Adipose tissue (tissue), 3 donors: ENCODE results near the gene TFDP2. TPM values are rescaled to one million over a fixed set of nuclear protein-coding genes. Genes with fewer than 3 reads are reported as not detected.
"Not testable (repeated sequence)": the region's sequence is repeated elsewhere in the genome, so short reads cannot be mapped to it uniquely, and the experiment has no call there.

ENCODE experiments used
- H3K27ac ChIP-seq: one replicate; pipeline ENCODE4 v1.5.1; 2013; ENCODE audit warnings: low read depth, low read length
- WGBS, 3 donors: extraction: QIAGEN DNeasy Blood & Tissue Kit; methylation state at CpG; one replicate each; pipeline ENCODE4 v1.1.7; 2013; 5-methylcytosine and 5-hydroxymethylcytosine counted together
- polyA plus RNA-seq, 3 donors: library from polyadenylated mRNA; stranded (reverse); fragments of 200-250 nt; gene quantifications; one replicate each; pipeline ENCODE4 v1.2.3, GENCODE V29; 2013
- donor health status: healthy with polysubstance abuse.
- donor health status: Bipolar disorder and iron deficiency.
- donor health status: healthy.

Gene TFDP2
- polyA plus RNA-seq, 3 donors, result 6.7 to 22.6 (median 19.7) TPM

DNA sequence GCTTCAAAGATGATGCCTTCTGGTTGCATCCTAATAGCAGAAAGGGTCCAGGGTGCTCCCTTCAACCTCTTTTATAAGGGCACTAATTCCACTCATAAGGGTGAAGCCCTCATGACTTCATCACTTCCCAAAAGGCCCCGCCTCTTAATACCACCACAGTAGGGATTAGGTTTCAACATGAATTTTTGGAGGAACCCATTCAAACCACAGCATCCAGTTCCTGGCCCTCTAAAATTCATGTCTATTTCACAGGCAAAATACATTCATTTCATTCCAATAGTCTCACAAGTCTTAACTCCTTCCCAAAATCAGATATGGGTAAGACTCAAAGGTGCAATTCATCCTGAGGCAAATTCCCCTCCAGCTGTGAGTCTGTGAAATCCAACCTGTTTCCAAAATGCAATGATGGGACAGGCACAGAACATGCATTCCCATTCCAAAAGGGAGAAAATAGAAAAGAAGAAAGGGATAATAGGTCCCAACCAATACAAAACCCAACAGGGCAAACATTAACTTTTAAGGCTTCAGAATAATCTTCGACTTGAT is 148.9 kb downstream of the TFDP2 start:
- 93 to 98% (median 96%) methylated on average over 2 of the region's 2 CpGs for WGBS, 3 donors
- no peak overlapping the region for H3K27ac ChIP-seq

DNA sequence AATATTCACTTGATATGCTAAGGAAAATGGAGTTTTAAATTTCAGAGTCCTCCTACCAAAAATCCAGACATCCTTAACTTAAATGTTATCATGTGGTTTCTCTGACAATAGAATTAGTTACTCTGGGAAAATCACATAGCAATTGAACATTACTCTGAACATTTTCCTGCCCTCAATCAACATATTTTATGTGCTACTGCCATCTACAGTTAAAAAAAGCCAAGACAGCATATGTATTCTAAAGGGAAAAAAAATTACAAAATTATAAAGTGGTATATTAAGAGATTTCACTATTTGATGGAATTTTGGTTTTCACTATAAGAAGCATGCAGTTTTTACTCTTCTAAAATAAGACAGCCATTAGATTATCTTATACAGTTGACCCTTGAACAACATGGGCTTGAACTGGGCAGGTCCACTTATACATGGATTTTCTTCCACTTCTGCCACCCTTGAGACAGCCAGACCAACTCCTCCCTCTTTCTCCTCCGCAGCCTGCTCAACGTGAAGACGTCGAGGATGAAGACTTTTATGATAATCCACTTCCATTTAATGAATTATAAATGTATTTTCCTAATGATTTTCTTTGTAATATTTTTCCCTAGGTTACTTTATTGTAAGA is 150.6 kb downstream of the TFDP2 start:
- WGBS, 3 donors, result 69 to 77% (median 77%) methylated on average over 4 of the region's 4 CpGs
- H3K27ac ChIP-seq, result no peak overlapping the region

DNA sequence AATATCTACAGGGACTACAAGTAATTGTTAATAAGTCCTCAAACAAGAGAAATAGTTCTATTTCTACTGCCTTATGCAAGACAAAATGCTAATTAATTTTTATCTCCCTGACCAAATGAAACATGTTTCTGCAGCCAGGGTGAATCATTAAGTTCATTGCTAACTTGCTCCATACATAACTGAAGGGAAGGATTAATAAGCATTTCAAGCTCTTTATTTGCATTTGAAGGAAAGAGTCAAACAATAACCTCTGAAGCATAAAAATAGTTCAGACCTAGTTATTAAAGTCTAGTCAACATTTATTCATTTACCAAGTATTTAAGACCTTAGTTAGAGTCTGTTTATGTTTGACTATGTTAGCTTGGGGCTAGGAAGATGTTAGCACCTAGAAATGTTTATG is 152.9 kb downstream of the TFDP2 start:
- no peak overlapping the region for H3K27ac ChIP-seq

DNA sequence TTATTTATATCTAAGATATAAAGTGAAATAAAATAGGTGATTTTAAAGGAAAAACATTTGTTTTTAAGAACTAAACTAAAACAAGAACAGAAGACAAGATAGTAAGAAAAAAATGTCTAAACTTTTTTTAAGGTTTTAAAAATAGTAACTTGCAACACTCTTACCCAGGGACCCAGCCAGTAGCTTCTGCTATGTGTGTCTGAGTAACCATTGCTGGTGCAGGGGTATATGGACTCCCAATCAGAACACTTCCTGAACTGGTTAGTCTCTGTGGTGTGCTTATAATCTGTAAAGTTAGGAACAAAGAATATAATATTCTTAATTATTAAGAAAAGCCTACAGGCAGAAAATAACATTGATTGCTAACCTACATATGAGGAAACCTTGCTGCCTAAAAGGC is 154.5 kb downstream of the TFDP2 start:
- no peak overlapping the region for H3K27ac ChIP-seq

DNA sequence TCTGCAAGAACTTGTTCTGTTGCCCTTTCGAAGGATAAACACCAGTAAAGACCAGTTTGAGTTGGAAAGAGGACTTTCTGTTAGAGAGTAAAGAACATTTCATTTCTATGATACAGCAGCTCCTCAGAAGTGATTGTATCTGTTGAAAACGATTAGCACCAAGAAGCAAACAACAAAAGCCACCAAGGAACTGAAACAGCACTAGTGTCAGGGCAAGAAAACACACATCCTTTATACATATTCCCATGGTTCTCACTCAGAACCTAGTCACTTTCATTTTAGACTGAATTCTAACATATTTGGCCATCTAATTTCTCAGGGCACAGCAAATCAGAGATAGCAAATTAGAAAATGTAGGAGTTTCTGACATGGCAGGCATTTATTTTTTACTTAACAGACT is 156.8 kb downstream of the TFDP2 start:
- H3K27ac ChIP-seq, result no peak overlapping the region
- WGBS, 3 donors, result 78 to 94% (median 78%) methylated on average over 2 of the region's 2 CpGs

DNA sequence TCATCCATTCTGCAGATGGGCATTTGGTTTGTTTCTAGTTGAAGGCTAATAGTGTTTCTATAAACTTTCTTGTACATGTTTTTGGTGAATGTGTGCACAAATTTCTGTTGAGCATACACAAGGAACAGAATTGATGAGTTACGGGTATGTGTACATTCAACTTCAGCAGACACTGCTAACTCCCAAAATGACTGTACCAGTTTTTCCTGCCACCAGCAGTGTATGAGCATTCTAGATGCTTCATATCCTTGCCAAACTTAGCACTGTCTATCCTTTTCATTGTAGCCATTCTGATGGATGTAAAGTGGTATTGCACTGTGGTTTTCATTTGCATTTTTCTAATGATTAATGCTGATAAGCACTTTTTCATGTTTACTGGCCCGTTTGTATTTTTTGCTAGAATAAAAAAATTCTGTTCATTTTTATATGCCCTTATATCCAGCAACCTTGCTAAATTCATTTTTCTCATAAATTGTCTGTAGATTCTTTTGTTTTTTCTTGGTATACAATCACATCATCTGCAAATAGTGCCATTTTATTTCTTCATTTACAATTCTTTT is 162.7 kb downstream of the TFDP2 start:
- no peak overlapping the region for H3K27ac ChIP-seq
- 76 to 84% (median 78%) methylated on average over 2 of the region's 2 CpGs for WGBS, 3 donors

DNA sequence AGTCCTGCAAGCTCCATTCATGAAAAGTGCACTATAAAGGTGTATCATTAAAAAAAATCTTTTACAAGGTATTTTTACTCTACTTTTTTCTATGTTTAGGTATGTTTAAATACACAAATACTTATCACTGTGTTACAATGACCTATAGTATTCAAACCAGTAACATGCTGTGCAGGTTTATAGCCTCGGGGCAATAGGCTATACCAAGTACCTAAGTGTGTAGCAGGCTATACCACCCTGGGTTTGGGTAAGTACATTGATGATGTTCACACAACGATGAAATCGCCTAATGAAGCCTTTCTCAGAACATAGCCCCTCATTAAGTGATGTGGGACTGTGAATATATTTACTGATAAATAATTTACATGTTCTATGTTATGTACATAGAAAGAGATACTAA is 168.3 kb downstream of the TFDP2 start:
- H3K27ac ChIP-seq, result no peak overlapping the region
- 93 to 96% (median 96%) methylated on average over 3 of the region's 3 CpGs for WGBS, 3 donors

DNA sequence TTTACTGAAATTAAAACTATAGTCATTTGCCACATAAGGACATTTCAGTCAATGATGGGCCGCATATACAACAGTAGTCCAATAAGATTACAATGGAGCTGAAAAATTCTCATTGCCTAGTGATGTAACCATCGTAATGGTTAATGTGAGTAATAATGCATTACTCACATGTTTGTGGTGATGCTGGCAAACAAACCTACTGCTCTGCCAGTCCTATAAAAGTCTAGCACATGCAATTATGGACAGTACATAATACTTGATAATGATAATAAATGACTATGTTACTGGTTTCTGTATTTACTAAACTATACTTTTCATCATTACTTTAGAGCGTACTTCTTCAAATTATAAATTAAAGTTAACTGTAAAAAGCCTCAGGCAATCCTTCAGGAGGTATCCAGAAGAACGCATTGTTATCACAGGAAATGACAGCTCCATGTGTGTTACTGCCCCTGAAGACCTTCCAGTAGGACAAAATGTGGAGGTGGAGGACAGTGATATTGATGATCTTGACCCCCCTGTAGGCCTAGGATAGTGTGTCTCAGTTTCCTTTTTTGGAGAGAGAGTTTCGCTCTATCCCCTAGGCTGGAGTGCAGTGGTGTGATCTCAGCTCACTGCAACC is 170.2 kb downstream of the TFDP2 start:
- no peak overlapping the region for H3K27ac ChIP-seq
- 91 to 94% (median 91%) methylated on average over 5 of the region's 5 CpGs for WGBS, 3 donors

DNA sequence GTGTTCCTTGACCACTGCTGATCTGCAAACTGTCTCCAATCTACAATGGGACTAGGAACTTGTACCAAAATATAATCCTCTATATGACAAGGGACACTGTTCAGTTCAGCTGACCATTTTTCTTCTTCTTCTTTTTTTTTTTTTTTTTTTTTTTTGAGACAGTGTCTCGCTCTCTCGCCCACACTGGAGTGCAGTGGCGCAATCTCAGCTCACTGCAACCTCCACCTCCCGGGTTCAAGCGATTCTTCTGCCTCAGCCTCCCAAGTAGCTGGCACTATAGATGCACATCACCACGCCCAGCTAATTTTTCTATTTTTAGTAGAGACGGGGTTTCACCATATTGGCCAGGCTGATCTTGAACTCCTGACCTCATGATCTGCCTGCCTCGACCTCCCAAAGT is 174.6 kb downstream of the TFDP2 start:
- not testable (repeated sequence) for H3K27ac ChIP-seq
- WGBS, 3 donors, result 85 to 98% (median 93%) methylated on average over 8 of the region's 8 CpGs

DNA sequence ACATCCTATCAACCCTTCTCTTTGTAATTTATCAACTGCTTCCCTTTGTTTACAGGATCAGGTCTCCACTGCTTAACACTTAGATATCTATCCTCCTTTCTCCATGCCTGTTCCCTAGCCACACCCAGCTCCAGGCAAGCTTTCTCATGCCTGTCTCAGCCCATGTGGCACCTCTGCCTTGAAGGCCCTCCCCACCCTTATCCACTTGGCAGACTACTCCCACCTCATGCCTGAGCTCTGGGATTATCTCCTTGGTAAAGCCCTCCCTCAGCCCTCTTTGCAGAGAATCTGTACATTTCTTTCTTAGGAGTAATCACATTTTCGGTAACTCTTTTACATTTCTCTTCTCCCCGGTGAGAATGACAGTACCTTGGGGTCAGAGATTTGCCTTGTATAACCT is 176.9 kb downstream of the TFDP2 start:
- no peak overlapping the region for H3K27ac ChIP-seq
- WGBS, 3 donors, result 74 to 96% (median 85%) methylated on average over 2 of the region's 2 CpGs

DNA sequence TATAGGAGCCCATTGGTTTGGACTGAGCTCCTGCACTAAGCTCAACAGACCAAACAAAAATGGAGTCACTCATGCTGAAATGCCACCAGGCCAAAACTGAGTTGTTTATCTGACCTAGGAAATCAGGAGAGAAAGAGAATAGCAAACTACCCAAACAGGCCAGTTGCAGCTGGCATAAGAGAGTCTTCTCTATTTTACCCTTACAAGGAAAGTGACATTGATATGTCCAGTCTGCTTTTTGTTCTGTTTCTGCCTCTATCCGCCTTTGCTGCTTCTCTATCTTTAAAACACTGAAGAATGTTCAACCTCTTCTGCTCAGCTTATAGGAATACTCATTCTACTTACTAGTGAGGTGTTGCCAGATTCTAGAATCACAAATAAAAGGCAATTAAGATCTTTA is 177.8 kb downstream of the TFDP2 start:
- WGBS, 3 donors, result 89 to 95% (median 93%) methylated on average over 1 of the region's 1 CpG
- no peak overlapping the region for H3K27ac ChIP-seq

DNA sequence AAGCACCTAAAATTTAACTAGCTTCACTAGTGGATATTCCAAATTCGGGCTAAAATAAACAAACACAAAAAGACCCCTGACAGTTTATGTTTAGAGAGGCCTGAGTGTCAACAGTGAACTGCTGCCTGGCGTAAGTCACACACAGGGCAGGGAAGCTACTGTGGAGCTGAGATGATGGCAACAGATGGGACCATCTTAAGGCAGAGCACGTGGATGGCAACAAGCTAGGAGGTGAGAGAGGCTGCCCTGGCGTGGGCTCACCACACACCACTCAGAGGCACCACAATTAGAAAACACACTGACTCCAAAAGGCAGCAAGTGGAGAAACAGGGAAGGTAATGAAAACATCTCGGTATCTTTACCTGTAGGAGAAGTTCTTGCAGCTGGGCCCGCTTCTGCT is 179.6 kb downstream of the TFDP2 start:
- WGBS, 3 donors, result 89 to 93% (median 92%) methylated on average over 6 of the region's 6 CpGs
- H3K27ac ChIP-seq, result no peak overlapping the region

DNA sequence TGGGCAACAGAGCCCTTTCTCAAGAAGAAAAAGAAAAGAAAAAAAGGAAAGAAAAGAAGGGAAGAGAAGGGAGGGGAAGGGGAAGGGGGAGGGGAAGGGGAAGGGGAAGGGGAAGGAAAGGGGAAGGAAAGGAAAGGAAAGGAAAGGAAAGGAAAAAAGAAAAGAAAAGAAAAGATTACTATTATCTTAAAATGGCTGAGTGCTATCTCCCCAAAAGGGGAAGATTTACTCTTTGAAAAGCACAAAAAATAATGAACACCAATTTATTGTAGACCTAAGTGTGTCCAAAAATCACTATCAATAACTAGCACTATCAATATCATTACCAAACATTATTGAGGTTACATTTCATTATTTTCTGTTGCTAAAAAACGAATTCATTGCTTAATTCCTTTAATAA is 183.9 kb downstream of the TFDP2 start:
- 63 to 89% (median 82%) methylated on average over 1 of the region's 1 CpG for WGBS, 3 donors
- no peak overlapping the region for H3K27ac ChIP-seq

DNA sequence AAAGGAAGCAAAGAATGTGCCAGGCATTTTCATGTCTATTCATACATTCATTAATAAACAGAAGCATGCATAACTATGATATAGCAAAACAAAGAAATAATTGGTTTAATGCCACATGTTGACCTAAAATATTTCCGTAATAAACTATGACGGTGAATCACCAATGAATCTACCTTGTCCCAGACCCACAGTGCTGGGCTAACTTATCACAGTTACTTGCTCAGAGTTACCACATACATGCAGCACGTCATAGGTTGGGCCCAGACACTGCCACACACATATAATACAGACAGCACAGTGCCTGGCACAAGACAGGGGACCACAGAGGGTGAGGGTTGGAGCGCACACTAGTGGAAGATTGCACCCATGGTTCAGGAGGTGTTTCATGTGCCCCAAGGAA is 186.0 kb downstream of the TFDP2 start:
- H3K27ac ChIP-seq, result no peak overlapping the region
- WGBS, 3 donors, result 86 to 92% (median 90%) methylated on average over 4 of the region's 4 CpGs

DNA sequence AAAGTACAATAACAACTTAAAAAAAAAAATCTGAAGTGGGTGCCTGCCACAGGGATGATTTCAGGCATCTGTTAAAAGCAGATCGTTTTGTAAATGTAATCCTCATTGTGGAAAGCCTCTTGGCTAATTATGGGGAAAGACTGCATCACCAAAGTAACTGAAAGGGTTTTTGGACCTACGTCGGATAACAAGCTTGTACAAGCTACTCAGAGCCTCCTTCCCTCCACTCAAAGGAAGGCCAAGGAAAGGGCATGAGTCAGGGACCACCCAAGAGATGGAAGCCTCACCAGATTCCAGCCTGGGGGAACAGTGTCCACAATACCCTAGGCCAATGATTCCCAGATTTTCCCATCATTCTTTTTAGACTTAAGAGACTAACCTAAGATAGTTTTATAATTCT is 188.6 kb downstream of the TFDP2 start:
- no peak overlapping the region for H3K27ac ChIP-seq
- WGBS, 3 donors, result 53 to 69% (median 63%) methylated on average over 3 of the region's 3 CpGs

DNA sequence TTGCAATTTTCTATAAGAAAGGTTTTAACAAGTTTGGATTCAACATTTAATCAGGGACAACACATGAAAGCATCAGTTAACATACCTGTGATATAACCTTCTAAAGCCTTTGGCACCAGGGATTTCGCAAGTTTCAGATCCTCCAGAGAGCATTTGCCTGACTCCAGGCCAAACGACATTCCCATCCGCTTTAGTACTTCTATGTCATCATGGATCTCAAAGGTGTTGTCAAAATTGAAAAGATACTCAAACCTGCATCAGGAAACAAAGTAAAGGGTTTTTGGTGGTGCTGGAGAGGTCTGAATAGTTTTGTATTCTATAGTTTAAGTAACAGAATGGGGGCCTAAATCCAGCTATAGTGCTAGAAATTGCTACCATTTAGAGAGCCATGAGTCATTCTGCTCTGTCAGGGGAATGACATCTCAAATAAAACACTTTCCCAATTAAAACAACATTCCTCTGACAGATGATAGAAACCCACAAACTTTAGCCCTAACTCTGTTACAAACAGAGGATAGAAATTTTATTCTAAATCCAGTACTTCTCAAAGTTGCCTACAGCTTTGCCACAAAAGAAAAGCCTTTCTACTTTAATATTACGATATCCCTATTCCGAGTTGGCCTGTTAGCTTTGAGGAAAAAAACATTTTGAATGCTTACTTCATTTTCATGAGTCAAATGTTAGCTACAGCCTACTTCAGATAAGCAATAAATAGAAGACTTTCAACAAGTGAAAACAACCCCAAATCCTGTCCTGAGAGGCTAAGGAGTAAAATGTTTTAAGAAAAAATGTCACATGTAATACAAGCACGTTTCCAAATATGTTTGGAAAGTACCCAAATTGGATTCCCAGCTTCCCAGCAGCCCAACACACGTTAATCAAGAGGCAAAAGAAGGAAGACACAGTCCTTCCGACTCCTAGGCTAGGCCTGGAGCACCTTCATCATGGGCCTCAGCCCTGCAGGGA is 189.5 kb downstream of the TFDP2 start:
- WGBS, 3 donors, result 62 to 74% (median 62%) methylated on average over 8 of the region's 8 CpGs

DNA sequence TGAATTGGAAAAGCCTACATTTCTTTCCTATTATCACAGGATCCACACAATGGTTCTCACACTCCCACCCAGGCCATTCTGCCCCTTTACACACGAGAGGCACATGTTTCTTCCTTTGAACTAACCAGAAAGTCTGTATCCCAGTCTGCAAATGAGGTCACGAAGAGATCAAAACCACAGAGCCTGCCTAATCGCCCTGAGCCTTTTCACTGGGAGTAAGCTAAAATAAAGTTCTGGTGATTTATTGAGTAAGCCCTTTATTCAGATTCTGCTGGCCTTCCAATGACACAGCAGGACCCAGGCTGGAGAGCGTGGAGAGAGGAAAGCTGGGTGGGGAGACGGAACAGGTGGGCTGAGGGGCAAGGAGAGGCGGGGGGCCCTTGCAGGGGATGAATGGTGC is 194.2 kb downstream of the TFDP2 start:
- no peak overlapping the region for H3K27ac ChIP-seq
- WGBS, 3 donors, result 73 to 85% (median 76%) methylated on average over 6 of the region's 6 CpGs

More for the DNA sequence above, 189.5 kb downstream of the TFDP2 start:
- no peak overlapping the region for H3K27ac ChIP-seq

DNA sequence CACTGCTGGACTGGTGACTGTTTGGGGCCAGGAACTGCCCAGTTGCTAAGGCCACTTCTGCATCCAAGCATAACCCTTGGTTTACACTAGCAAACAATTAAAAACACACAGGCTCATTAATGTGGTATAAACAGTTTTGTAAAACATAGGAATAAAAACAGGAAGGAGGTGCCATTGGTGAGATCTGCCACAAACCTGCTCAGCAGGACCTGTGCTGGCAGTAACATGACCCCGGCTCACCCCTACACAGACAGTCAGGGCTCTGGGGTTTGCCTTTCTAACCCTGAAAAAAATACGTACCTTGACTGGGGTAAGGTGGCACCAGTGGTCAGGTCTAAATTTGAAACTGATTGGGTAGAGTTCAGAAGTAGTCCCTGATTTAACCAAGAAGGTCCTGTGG is 196.7 kb downstream of the TFDP2 start:
- WGBS, 3 donors, result 94 to 98% (median 98%) methylated on average over 2 of the region's 2 CpGs
- H3K27ac ChIP-seq, result no peak overlapping the region
